HEK293T (cell line): ENCODE results near the gene TFEB.

Experiments
- CTCF ChIA-PET: fragments of 350-600 bp; formaldehyde crosslinking; extraction: SDS; loops from one replicate; lab custom pipeline; 2021; ENCODE audit warnings: antibody characterized with exemption, inconsistent platforms; lab: Yijun Ruan, JAX
- POLR2A ChIA-PET: fragments of 350-600 bp; formaldehyde crosslinking; extraction: SDS; loops from one replicate; lab custom pipeline; 2020; ENCODE audit warnings: antibody characterized with exemption, inconsistent platforms; lab: Yijun Ruan, JAX
- DNase-seq: peaks from one replicate; pipeline ENCODE4 v3.0.0; 2012; ENCODE audit warnings: mixed read lengths; ENCODE audit errors: extremely low spot score
- ARNT ChIP-seq: fragments of 450-650 bp; IDR thresholded peaks from 2 replicates; pipeline ENCODE4 v1.6.1; 2017; ENCODE audit warnings: mild to moderate bottlenecking
- BHLHE40 ChIP-seq: fragments of 450-650 bp; IDR thresholded peaks from 2 replicates; pipeline ENCODE4 v1.6.1; 2016; ENCODE audit warnings: mild to moderate bottlenecking, moderate library complexity, borderline replicate concordance
- CTBP1 ChIP-seq: fragments of 450-650 bp; IDR thresholded peaks from 2 replicates; pipeline ENCODE4 v1.6.1; 2016; ENCODE audit warnings: borderline replicate concordance
- ELF4 ChIP-seq: fragments of 450-650 bp; IDR thresholded peaks from 2 replicates; pipeline ENCODE4 v1.6.1; 2017; ENCODE audit warnings: antibody characterized with exemption
- FOXA1 ChIP-seq: fragments of 450-650 bp; IDR thresholded peaks from 2 replicates; pipeline ENCODE4 v1.6.1; 2016; ENCODE audit warnings: mild to moderate bottlenecking
- FOXK2 ChIP-seq: fragments of 450-650 bp; IDR thresholded peaks from 2 replicates; pipeline ENCODE4 v1.6.1; 2016; ENCODE audit warnings: mild to moderate bottlenecking
- FOXM1 ChIP-seq: fragments of 450-650 bp; IDR thresholded peaks from 2 replicates; pipeline ENCODE4 v1.6.1; 2017; ENCODE audit warnings: mild to moderate bottlenecking, borderline replicate concordance
- HDGF ChIP-seq: fragments of 450-650 bp; IDR thresholded peaks from 2 replicates; pipeline ENCODE4 v1.6.1; 2017; ENCODE audit warnings: antibody characterized with exemption, borderline replicate concordance
- L3MBTL2 ChIP-seq: fragments of 450-650 bp; conservative IDR thresholded peaks from 2 replicates; pipeline ENCODE4 v1.6.1; 2016; ENCODE audit warnings: mild to moderate bottlenecking
- LEF1 ChIP-seq: fragments of 450-650 bp; IDR thresholded peaks from 2 replicates; pipeline ENCODE4 v1.6.1; 2017; ENCODE audit warnings: mild to moderate bottlenecking, borderline replicate concordance
- NFRKB ChIP-seq: fragments of 450-650 bp; IDR thresholded peaks from 2 replicates; pipeline ENCODE4 v1.6.1; 2016; ENCODE audit warnings: mild to moderate bottlenecking, moderate library complexity
- SP1 ChIP-seq: fragments of 450-650 bp; IDR thresholded peaks from 2 replicates; pipeline ENCODE4 v1.6.1; 2017
- SUZ12 ChIP-seq: fragments of 450-650 bp; IDR thresholded peaks from 2 replicates; pipeline ENCODE4 v1.6.1; 2016; ENCODE audit warnings: mild to moderate bottlenecking
- TARDBP ChIP-seq: fragments of 450-650 bp; IDR thresholded peaks from 2 replicates; pipeline ENCODE4 v1.6.1; 2016
- ZNF384 ChIP-seq: fragments of 450-650 bp; IDR thresholded peaks from 2 replicates; pipeline ENCODE4 v1.6.1; 2016
- TF ChIP-seq, protein P1 (sequence below): fragments of 450-650 bp; IDR thresholded peaks from 2 replicates; pipeline ENCODE4 v1.6.1; 2016

The TFEB gene

DNA sequence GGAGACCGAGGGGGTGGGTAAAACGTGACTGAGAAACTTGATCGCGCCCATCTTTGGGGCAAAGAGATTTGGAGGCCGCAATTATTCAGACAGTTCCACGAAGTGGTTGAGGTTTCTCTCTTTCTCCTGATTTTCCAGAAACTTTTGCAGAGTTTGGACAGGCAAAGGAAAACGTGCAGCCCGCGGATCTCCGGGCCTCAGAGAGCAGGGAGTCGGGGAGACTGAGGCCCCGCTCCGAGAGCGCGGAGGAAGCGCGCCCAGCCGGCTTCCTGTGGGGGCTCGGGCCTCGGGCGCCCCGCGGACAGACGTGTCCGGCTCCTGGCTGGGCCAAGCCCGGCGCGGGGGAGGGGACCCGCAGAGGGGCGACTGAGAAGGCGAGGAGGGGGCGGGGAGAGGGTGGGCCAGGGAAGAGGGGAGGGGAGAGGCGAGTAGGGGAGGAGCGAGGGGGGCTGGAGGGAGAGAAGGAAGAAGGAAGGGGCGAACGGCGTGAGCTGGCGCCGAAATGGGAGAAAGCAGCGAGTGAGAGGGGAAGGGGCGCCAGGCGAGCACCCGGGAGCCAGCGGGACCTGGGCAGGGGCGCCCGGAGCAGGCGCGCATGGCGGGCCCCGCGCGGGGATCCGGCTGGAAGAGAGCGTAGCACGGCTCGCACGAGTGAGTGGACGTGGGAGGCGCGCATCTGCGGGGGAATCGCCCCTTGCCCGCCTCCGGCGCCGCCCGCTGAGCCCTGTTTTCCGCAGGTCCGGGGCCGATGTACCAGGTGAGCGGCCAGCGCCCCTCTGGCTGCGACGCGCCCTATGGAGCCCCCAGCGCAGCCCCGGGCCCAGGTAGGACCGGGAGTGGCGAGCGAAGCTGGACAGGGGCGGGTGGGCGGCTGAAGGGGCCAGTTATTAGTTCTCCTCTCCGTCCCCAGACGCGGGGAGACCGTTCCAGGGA, 97.1 kb downstream of the TFEB start, which contains the start of gene MDFI:
Gene MDFI (plus strand): TSS at position 467 of the 933 bp plus-strand sequence. CDS start 282 bp downstream, at position 749.
- TF ChIP-seq LEF1 (no peak), CTBP1 (no peak), TARDBP (no peak), SUZ12 (no peak), L3MBTL2 (no peak), ZNF384 (no peak), ELF4 (no peak), FOXK2 (no peak), FOXA1 (no peak), BHLHE40 (no peak), ARNT (no peak), FOXM1 (no peak), NFRKB (no peak), SP1 (no peak), HDGF (no peak)
- TF ChIP-seq, protein P1, sequence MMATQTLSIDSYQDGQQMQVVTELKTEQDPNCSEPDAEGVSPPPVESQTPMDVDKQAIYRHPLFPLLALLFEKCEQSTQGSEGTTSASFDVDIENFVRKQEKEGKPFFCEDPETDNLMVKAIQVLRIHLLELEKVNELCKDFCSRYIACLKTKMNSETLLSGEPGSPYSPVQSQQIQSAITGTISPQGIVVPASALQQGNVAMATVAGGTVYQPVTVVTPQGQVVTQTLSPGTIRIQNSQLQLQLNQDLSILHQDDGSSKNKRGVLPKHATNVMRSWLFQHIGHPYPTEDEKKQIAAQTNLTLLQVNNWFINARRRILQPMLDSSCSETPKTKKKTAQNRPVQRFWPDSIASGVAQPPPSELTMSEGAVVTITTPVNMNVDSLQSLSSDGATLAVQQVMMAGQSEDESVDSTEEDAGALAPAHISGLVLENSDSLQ: no peak
- POLR2A ChIA-PET: no interaction called here
- no peak for DNase-seq
- CTCF ChIA-PET: no interaction called here

DNA sequence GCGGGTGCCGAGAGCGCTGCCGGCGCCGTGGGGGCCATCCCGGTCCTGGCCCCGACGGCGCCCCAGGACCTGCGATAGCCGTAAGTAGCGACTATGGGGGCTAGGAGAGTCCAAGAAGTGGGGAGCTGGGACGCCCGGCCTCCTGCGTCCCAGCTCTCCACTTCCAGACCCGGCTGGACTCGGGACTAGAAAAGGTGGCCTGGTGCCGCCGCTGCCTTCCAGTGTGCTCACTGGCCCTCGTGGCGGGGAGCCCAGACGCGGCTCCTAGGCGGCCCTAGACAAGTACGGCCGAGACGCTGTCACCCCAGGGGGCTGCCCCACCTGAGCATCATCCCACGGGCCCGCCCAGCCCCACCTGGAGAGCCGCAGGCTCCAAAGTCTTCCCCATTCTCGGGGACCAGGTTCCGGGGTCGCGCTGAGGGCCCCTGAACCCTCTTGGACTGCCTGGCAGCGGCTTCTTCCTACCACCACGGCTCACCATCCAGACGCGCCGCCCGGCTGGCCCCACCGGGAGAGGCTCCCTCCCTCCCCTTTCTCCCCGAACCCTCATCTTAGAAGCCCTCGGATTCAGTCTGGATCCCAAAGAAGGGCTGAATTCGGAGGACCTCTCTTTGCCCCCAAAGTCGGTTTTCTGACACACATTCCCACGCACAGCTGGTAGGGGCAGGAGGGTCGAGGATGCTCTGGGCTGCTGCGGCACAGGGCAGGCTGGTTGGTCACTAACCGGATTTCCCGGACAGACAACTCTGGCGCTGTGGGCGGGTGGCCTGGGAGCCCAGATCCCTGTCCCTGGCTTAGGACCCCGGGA, 98.0 kb downstream of the TFEB start:
- CTCF ChIA-PET: no interaction called here
- POLR2A ChIA-PET: no interaction called here
- TF ChIP-seq LEF1: no peak
- TF ChIP-seq, protein P1: no peak
- no peak for TF ChIP-seq ELF4
- no peak for TF ChIP-seq NFRKB
- no peak for TF ChIP-seq L3MBTL2
- TF ChIP-seq BHLHE40: no peak
- TF ChIP-seq FOXM1: no peak
- TF ChIP-seq SP1: no peak
- no peak for TF ChIP-seq FOXA1
- no peak for TF ChIP-seq ARNT
- TF ChIP-seq CTBP1: no peak
- no peak for TF ChIP-seq FOXK2
- TF ChIP-seq SUZ12: no peak
- TF ChIP-seq TARDBP: no peak
- no peak for TF ChIP-seq HDGF
- no peak for TF ChIP-seq ZNF384
- DNase-seq: no peak

- CTCF ChIA-PET: no interaction called here
- DNase-seq: no peak
- TF ChIP-seq CTBP1: no peak
- no peak for TF ChIP-seq L3MBTL2
- no peak for TF ChIP-seq HDGF
- TF ChIP-seq FOXA1: no peak
- TF ChIP-seq FOXM1: no peak
- TF ChIP-seq BHLHE40: no peak
- TF ChIP-seq, protein P1: no peak
- TF ChIP-seq ZNF384: no peak
- no peak for TF ChIP-seq ELF4
- no peak for TF ChIP-seq SUZ12
- POLR2A ChIA-PET: no interaction called here
Observed at GRCh38 chr6:41636833-41637193, 98.6 kb downstream of the TFEB start.

DNA sequence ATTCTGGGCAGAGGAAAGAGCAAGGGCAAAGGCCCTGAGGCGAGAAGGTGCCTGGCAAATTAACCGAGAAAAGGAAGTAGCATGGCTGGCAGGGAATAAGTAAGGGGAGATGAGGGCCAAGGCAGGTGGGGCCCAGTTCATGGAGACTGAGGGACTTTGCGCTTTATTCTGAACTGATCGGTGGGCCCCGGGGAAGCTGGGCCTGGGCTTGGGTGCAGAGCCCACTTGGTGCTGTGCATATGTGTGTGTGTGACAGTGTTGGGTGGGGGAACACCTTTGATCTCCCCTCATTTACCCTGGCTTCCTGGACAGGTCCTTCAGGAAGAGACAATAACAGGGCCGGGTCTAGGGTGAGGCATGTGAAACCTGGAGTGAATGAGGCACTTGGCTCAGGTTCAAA, 100.0 kb downstream of the TFEB start:
- ChIA-PET CTCF (no interaction called here), POLR2A (no interaction called here)
- TF ChIP-seq SP1 (no peak), FOXK2 (no peak), LEF1 (no peak), SUZ12 (no peak), CTBP1 (no peak), HDGF (no peak), FOXM1 (no peak), FOXA1 (no peak)
- no peak for DNase-seq

- TF ChIP-seq BHLHE40 (no peak), FOXA1 (no peak), L3MBTL2 (no peak), ELF4 (no peak), SP1 (no peak)
- no peak for DNase-seq
- ChIA-PET CTCF (interaction anchor here (0.6 to 0.9 kb wide), 2 partner anchors 32 to 329 kb away, joined by 3 to 4 read pairs; no protein-coding TSS in a partner anchor), POLR2A (no interaction called here)
Observed at GRCh38 chr6:41634657-41635056, 100.8 kb downstream of the TFEB start.
